NK-92 treated with Interleukin-12 subunit alpha and Interleukin-12 subunit beta, amount 100 ng/mL, for 24 hours (cell line): ENCODE results near the gene EIF4E2.

Experiments used
- DNase-seq: peaks from one replicate; lab custom pipeline; 2025; lab: John Stamatoyannopoulos, UW

Gene EIF4E2

DNA sequence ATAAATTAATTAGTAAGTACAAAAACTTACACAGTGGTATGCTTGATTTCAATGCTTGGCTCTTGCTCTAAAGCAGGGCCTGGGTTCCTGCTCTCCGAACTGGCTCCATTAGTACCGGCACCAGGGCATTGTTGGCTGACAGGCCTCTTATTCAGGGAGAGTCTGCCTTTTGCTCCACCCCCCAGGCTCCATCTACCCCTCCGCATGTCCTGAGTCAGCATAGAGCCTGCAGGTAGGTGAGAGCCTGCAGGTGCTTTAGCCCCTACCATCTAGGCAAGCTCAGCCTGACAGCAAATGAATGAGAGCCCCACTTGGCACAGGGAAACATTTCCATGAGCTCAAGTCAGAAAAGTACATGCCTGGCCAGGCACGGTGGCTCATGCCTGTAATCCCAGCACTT is 47.8 kb downstream of the EIF4E2 start:
- DNase-seq = no peak

DNA sequence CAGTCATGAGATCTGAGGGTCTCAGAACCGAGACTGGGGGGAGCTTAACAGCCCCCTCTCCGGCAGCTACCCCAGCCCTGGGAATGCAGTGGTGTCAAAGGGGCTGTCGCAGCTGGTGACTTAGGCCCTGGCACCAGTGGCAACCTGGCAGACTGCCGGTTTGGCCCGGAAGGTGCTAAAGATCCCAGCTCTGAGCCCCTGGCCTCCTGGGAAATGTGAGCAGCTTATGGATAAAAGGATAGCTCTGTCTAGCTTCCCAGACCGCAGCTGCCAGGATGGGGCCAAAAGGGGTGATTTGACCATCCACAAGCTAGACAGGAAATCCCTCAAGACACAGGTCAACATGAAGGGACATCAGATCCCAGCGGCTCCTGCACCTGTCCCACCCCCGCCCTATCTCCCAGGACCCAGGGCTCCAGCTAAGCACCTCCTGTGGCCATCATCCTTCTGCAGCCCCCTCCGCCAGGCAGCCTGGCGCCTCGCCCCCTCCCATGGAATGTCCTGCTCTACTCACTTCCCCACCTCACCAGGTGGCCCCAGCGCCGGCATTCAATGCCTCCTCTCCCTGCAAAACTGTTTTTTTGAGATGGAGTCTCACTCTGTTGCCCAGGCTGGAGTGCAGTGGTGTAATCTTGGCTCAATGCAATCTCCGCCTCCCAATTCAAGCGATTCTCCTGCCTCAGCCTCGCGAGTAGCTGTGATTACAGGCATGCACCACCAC is 49.7 kb downstream of the EIF4E2 start:
- no peak for DNase-seq

DNA sequence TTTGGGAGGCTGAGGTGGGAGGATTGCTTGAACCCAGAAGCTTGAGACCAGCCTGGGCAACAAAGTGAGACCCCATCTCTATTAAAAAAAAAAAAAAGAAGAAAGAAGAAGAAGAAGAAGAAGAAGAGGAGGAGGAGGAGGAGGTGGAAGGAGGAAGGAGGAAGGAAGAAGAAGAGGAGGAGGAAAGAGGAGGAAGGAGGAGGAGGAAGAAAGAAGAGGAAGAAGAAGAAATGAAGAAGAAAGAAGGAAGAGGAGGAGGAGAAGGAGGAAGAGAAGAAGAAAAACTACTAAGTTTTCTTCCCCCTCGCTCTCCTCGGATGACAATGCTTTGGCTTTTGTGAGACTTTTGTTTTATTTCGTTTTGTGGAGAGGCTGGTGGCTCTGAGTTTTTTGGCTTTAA is 52.8 kb downstream of the EIF4E2 start:
- DNase-seq = no peak

DNA sequence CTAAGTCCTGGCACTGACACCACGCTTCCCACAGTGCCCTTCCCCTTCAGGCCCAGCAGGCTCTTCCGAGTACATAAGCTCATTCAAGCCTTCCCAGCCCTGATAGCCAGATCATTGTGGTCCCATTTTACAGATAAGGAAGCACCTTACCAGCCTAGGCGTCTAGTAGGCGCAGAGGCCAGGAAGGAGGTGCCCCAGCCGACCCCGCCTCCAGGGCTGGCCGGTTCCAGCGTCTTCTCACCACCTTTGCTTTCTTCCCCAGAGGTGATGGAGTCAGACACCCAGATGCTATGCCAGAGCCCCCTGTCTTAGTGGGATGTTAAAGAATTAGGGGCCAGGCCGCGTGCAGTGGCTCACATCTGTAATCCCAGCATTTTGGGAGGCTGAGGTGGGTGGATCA is 54.0 kb downstream of the EIF4E2 start:
- DNase-seq = no peak

DNA sequence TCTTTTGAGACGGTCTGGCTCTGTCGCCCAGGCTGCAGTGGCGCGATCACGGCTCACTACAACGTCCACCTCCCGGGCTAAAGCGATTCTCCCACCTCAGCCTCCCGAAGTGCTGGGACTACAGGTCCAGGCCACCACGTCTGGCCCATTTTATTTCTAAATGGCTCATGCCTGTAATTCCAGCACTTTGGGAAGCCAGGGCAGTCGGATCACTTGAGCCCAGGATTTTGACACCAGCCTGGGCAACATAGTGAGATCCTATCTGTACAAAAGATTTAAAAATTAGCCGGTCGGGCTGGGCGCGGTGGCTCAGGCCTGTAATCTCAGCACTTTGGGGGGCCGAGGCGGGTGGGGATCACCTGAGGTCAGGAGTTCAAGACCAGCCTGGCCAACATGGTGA is 56.5 kb downstream of the EIF4E2 start:
- no peak for DNase-seq

DNA sequence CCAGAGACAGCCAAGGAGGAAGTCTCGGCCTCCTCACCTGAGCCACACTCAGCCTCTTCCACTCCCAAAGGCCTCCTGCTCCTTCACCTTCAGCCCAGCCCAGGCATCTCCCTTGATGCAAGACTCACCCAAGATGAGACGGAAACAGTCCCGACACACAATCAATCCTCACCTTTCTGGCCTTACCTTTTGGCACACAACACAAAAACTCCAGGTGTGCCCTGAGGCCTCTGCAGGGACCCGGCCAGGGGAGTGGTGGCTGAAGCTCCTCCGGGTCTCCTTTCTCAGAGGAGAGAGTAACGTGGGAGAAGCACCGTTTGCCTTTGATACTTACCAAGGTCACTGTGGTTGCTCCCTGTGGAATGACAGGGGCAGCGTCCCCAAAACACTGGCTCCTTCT is 59.1 kb downstream of the EIF4E2 start:
- no peak for DNase-seq

DNA sequence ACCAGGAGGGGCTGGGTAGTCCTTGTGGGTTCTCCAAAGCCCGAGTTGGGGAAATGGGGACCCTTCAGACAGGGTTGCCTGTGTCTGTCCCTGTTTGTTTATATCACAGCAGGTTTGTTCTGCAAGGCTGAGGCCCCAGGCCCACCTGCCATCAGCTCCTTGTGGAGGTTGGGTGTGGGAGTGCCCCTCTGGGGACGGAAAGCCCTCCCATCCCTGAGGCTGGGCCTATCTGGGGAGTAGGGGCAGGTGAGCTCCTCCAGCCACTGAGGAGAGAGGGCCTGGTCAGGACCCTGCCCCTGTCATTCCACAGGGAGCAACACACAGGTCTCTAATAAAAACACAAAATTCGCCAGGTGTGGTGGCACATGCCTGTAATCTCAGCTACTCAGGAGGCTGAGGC is 59.6 kb downstream of the EIF4E2 start:
- DNase-seq = no peak

DNA sequence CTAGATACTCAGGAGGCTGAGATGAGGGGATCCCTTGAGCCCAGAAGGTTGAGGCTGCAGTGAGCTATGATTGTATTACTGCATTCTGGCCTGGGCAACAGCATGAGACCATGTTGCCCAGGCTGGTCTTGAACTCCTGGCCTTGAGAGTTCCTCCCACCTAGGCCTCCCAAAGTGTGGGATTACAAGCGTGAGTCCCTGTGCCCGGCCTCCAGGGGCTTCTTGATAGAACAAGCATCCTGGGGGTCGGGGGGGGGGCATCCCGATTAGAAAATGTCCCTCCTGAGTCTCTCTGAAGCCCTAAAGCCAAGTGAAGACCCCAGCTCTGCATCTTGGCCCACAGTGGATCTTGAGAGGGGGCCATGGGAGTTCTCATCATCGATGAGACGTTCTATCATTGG is 60.6 kb downstream of the EIF4E2 start:
- no peak for DNase-seq

DNA sequence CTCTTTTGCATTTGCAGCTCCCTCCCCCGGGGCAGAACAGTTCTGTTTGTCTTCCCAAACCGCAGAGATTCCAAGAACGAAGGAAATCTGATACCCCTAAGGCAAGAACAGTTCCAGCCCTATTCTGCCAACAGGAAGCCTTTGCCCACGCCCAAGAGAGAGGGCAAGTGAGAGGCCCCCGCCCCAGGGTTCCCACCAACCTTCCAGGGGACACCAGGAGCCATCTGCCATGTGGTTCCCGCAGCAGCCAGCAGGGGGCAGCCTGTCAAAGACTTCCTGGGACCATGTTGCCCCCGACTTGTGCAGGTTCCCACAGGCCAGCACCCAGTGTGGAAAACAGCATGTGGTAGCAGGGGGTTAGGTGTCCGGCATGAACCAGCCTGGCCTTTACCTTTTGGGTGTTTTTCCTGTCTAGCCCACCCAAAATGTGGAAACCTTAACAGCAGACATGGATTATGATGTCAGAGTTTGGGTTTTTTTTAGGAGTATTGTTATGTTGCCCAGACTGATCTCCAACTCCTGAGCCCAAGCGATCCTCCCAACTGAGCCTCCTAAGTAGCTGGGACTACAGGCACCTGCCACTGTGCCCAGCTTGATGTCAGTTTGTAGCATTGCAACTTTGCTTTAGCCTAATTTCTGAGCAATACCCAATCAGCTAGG is 61.2 kb downstream of the EIF4E2 start:
- DNase-seq = peak; percentile 36

DNA sequence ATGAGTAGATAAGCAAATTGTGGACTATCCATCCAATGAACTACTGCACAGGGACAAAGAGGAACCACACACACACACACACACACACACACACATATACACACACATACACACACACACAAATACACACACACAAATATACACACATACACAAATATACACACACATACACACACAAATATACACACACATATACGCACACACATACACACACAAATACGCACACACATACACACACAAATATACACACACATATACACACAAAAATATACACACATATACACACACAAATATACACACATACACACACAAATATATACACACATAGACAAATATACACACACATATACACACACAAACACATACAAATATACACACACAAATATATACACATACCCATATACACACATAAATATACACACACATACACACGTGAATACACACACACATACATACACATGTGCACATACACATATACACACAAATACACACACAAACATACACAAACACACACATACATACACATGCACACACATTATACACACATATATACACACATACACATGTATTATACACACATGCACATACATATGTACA is 63.1 kb downstream of the EIF4E2 start:
- no peak for DNase-seq

DNA sequence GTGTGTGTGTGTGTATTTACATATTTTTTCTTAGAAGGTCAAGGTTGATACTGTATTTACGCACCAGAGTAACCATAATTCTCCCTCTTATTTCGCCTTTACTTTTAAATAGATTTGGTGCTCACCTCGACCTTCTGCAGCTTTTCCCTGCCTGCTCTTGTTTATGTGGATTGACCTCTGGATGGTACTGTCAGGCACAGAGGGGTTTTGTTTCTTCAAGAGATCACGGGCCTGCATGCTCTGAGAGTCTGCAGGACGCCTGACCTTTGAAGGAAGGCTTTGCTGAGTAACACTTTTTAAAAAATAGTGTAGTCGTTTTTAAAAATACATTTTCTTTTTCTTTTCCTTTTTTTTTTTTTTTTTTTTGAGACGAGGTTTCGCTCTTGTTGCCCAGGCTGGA is 64.8 kb downstream of the EIF4E2 start:
- no peak for DNase-seq
